GM12878 (cell line): ENCODE data around the gene SRRD. TPM values are rescaled to one million over a fixed set of nuclear protein-coding genes. Genes with fewer than 3 reads are reported as not detected.

ENCODE experiments used
- ATAC-seq: fragments of 200-7000 bp; cut with Tn5 transposase; 3 replicates; pipeline ENCODE4 v1.9.1; 2020; ENCODE audit warnings: mild to moderate bottlenecking, moderate library complexity
- BruUV-seq: library from RNA; stranded (reverse); fragments of 400-500 nt; replicated peaks from 2 replicates; lab custom pipeline; 2021; lab: Mats Ljungman, UMichigan
- CTCF ChIA-PET: fragments of 300-600 bp; sonication (Branson Sonifier 250); formaldehyde crosslinking; extraction: SDS; loops from one replicate; lab custom pipeline; 2021; ENCODE audit warnings: inconsistent platforms; lab: Yijun Ruan, JAX
- POLR2A ChIA-PET: fragments of 350-600 bp; formaldehyde crosslinking; extraction: SDS; loops from one replicate; lab custom pipeline; 2021; ENCODE audit warnings: inconsistent platforms; lab: Charles Lee
- RAD21 ChIA-PET: fragments of 300-600 bp; sonication (Branson Sonifier 250); formaldehyde crosslinking; loops from one replicate; lab custom pipeline; 2023; ENCODE audit warnings: antibody characterized with exemption; ENCODE audit not compliant: unreplicated experiment; lab: Charles Lee
- SMC1A ChIA-PET: fragments of 300-600 bp; sonication (Branson Sonifier 250); formaldehyde crosslinking; loops from one replicate; lab custom pipeline; 2023; ENCODE audit not compliant: unreplicated experiment, uncharacterized antibody; lab: Charles Lee
- DNase-seq: peaks from one replicate; pipeline ENCODE4 v3.0.0-alpha.2; 2011; ENCODE audit warnings: low read depth, low spot score
- FAIRE-seq: peaks from 3 replicates; lab custom pipeline; 2011; peaks lifted over from hg19 to GRCh38; lab: Jason Lieb, UNC
- H2AFZ ChIP-seq: 2 replicates; pipeline ENCODE4 v1.6.0; 2011; ENCODE audit warnings: low read depth, low read length, control low read depth; ENCODE audit not compliant: control insufficient read depth
- H3K27ac ChIP-seq: 2 replicates; pipeline ENCODE4 v1.5.1; 2011; ENCODE audit warnings: control low read depth; ENCODE audit not compliant: control insufficient read depth, insufficient read depth
- H3K27me3 ChIP-seq, 2 experiments: replicated peaks in 1 of 2; 2 replicates each; pipeline versions ENCODE4 v1.6.0 to v1.6.1; 2011; ENCODE audit warnings: low read length in 1 of 2; ENCODE audit not compliant: control insufficient read depth in 2 of 2, insufficient read depth in 2 of 2
- H3K36me3 ChIP-seq, 2 experiments: 2 replicates each; pipeline ENCODE4 v1.5.1; 2011; ENCODE audit warnings: low read length in 1 of 2; ENCODE audit not compliant: control insufficient read depth in 2 of 2, insufficient read depth in 2 of 2
- H3K4me1 ChIP-seq: 2 replicates; pipeline ENCODE4 v1.6.1; 2011; ENCODE audit warnings: mild to moderate bottlenecking, low read length, moderate library complexity, mixed read lengths; ENCODE audit not compliant: control insufficient read depth, insufficient read depth
- H3K4me2 ChIP-seq: 2 replicates; pipeline ENCODE4 v1.6.0; 2011; ENCODE audit warnings: control low read depth; ENCODE audit not compliant: control insufficient read depth, insufficient read depth
- H3K4me3 ChIP-seq: fragments of 200-600 bp; sonication (generic); 2 replicates; pipeline ENCODE4 v1.5.1; 2016
- H3K79me2 ChIP-seq: 2 replicates; pipeline ENCODE4 v1.6.0; 2011; ENCODE audit warnings: low read length; ENCODE audit not compliant: control insufficient read depth, insufficient read depth
- H3K9ac ChIP-seq: 2 replicates; pipeline ENCODE4 v1.8.0; 2011; ENCODE audit warnings: low read length, control low read depth, mixed read lengths; ENCODE audit not compliant: control insufficient read depth, insufficient read depth
- H3K9me3 ChIP-seq: replicated peaks from 3 replicates; pipeline ENCODE4 v1.5.1; 2011; ENCODE audit warnings: mild to moderate bottlenecking, low read length; ENCODE audit not compliant: control insufficient read depth, insufficient read depth
- H4K20me1 ChIP-seq: 2 replicates; pipeline ENCODE4 v1.6.0; 2011; ENCODE audit not compliant: control insufficient read depth, insufficient read depth
- CBFB ChIP-seq: IDR thresholded peaks from 2 replicates; pipeline ENCODE4 v1.6.1; 2016; ENCODE audit warnings: antibody characterized with exemption, low read depth
- CHD4 ChIP-seq: fragments of 200-600 bp; sonication (generic); IDR thresholded peaks from 2 replicates; pipeline ENCODE4 v1.6.1; 2016; ENCODE audit warnings: mild to moderate bottlenecking
- E4F1 ChIP-seq: fragments of 450-650 bp; IDR thresholded peaks from 2 replicates; pipeline ENCODE4 v1.6.1; 2018; ENCODE audit warnings: borderline replicate concordance, mild to moderate bottlenecking; ENCODE audit not compliant: partially characterized antibody
- HDGF ChIP-seq: fragments of 450-650 bp; IDR thresholded peaks from 2 replicates; pipeline ENCODE4 v1.6.1; 2016; ENCODE audit warnings: antibody characterized with exemption
- MEF2B ChIP-seq: fragments of 450-650 bp; IDR thresholded peaks from 2 replicates; pipeline ENCODE4 v1.6.1; 2018; ENCODE audit warnings: mild to moderate bottlenecking, moderate library complexity; ENCODE audit not compliant: partially characterized antibody, poor library complexity, severe bottlenecking
- NFXL1 ChIP-seq: fragments of 450-650 bp; IDR thresholded peaks from 2 replicates; pipeline ENCODE4 v1.6.1; 2017; ENCODE audit warnings: antibody characterized with exemption, mild to moderate bottlenecking, borderline replicate concordance
- NFYB ChIP-seq: IDR thresholded peaks from 2 replicates; pipeline ENCODE4 v1.6.1; 2011; ENCODE audit warnings: low read depth, mild to moderate bottlenecking, low read length, improper control_type of control experiment, moderate library complexity; ENCODE audit not compliant: insufficient read depth
- NRF1 ChIP-seq: conservative IDR thresholded peaks from 2 replicates; pipeline ENCODE4 v1.6.1; 2011; ENCODE audit warnings: mild to moderate bottlenecking, low read depth, low read length, improper control_type of control experiment
- RELA ChIP-seq: fragments of 450-650 bp; IDR thresholded peaks from 2 replicates; pipeline ENCODE4 v1.8.0; 2014; ENCODE audit warnings: borderline replicate concordance; ENCODE audit not compliant: partially characterized antibody
- SMAD1 ChIP-seq: fragments of 450-650 bp; IDR thresholded peaks from 2 replicates; pipeline ENCODE4 v1.6.1; 2018; ENCODE audit warnings: mild to moderate bottlenecking, low read depth; ENCODE audit not compliant: partially characterized antibody
- SMAD5 ChIP-seq: IDR thresholded peaks from 2 replicates; pipeline ENCODE4 v1.6.1; 2016; ENCODE audit warnings: antibody characterized with exemption, low read depth
- SMC3 ChIP-seq: IDR thresholded peaks from 2 replicates; pipeline ENCODE4 v1.6.1; 2011; ENCODE audit warnings: low read length, improper control_type of control experiment, borderline replicate concordance
- ZNF622 ChIP-seq: fragments of 450-650 bp; IDR thresholded peaks from 2 replicates; pipeline ENCODE4 v1.6.1; 2017; ENCODE audit warnings: mild to moderate bottlenecking, inconsistent platforms
- ZZZ3 ChIP-seq: IDR thresholded peaks from 2 replicates; pipeline ENCODE4 v1.6.1; 2011; ENCODE audit warnings: low read depth; ENCODE audit not compliant: control insufficient read depth, insufficient read length
- WGBS: methylation state at CpG from one replicate; pipeline ENCODE4 v1.1.6; 2016; ENCODE audit warnings: low lambda C conversion rate; ENCODE audit not compliant: insufficient replicate concordance, insufficient coverage; ENCODE audit errors: missing lambda C conversion rate; 5-methylcytosine and 5-hydroxymethylcytosine counted together
- in situ Hi-C: fragments of 300-500 bp; cut with MboI; formaldehyde crosslinking; loops from 9 replicates; pipeline ENCODE4 v1.14.3; 2018; ENCODE audit warnings: mixed read lengths
- intact Hi-C: fragments of 100-400 bp; cut with micrococcal nuclease; formaldehyde crosslinking; loops from one replicate; pipeline ENCODE4 v1.14.2; 2022; ENCODE audit not compliant: unreplicated experiment
- polyA plus RNA-seq, 11 experiments: library from polyadenylated mRNA; depleted of rRNA in 4 of 11; unstranded in 6 of 11; stranded (reverse) in 5 of 11; fragments of >200 nt; fragmentation: Nextera tagmentation in 4 of 11; fragmentation: Illumina TruSeq in 1 of 11; extraction: Ambion mirVana in 4 of 11; extraction: Trizol in 1 of 11; gene quantifications; 1 replicate in 1 of 11; 2 replicates in 10 of 11; pipeline versions ENCODE4 v1.2.1 to v1.2.3, GENCODE V29; 2011 to 2016; ENCODE audit warnings: inconsistent platforms in 2 of 11, missing spikeins in 2 of 11, low read depth in 1 of 11
- total RNA-seq, 4 experiments: library from RNA; depleted of rRNA in 3 of 4; stranded (reverse); fragments of >200 nt in 3 of 4; fragmentation: Illumina TruSeq in 1 of 4; extraction: Trizol in 1 of 4; gene quantifications; 2 replicates each; pipeline versions ENCODE4 v1.2.1 to v1.2.3, GENCODE V29; 2013 to 2021

SRRD gene
- total and polyA plus RNA-seq, 10 of the 15 experiments (the other 5 are each of a cell fraction or from before 2014, with no cell fraction given) = 4.1 to 50.6 (median 27.5) TPM

- Histone ChIP-seq H3K4me3 (no peak overlapping the region), H3K9ac (no peak overlapping the region), H3K4me1 (peaks cover 4% of the 10 kb centered on the region), H4K20me1 (no peaks in the 10 kb centered on the region), H3K27me3 (no peaks in the 10 kb centered on the region), H3K36me3 (peaks cover 13 to 24% of the 10 kb centered on the region in 2 experiments), H3K9me3 (no peaks in the 10 kb centered on the region), H3K27ac (no peak overlapping the region), H3K4me2 (no peak overlapping the region), H2AFZ (no peak overlapping the region), H3K79me2 (peaks cover 23% of the 10 kb centered on the region)
- in situ Hi-C loops (no loop called here), intact Hi-C loops (no loop called here)
- FAIRE-seq (no peak), ATAC-seq (no peak), DNase-seq (no peak)
- ChIA-PET SMC1A (interaction anchor here (0.6 kb wide), 1 partner anchor 154 kb away, joined by 3 read pairs; no protein-coding TSS in a partner anchor), RAD21 (no interaction called here), POLR2A (interaction anchor here (0.5 to 1.3 kb wide), 2 partner anchors 10 to 25 kb away, joined by 3 to 5 read pairs; partner anchors contain the start of genes HPS4 and SRRD), CTCF (no interaction called here)
- no TSS peak for BruUV-seq
- TF ChIP-seq CBFB = no peak
- TF ChIP-seq HDGF = no peak
- no peak for TF ChIP-seq SMAD5
Observed at GRCh38 chr22:26508148-26508547, 24.5 kb downstream of the SRRD start.

GRCh38 chr22:26512149-26512793, 28.6 kb downstream of the SRRD start, which contains the start of gene TFIP11:
Gene TFIP11, minus strand, starts transcription at chr22:26512473. Its CDS starts 2,201 bp downstream, at chr22:26510272.
- peak; percentile 56 for DNase-seq
- no peaks in the 10 kb centered on the region for H3K27me3 ChIP-seq
- intact Hi-C loops = no loop called here
- SMC1A ChIA-PET = interaction anchor here (0.8 to 0.9 kb wide), 2 partner anchors 9 to 31 kb away, joined by 3 to 5 read pairs; no protein-coding TSS in a partner anchor
- peak within 1 kb of the TSS; percentile 90 for H3K4me3 ChIP-seq
- H4K20me1 ChIP-seq = no peaks in the 10 kb centered on the region
- H3K4me1 ChIP-seq = no peaks in the 10 kb centered on the region
- peaks cover 29% of the 10 kb centered on the region for H3K79me2 ChIP-seq
- H3K9ac ChIP-seq = peak within 1 kb of the TSS; percentile 71
- in situ Hi-C loops = no loop called here
- CTCF ChIA-PET = interaction anchor here (0.6 to 2.5 kb wide), 7 partner anchors 9 to 145 kb away, joined by 3 to 16 read pairs (median 4); no protein-coding TSS in a partner anchor
- peak; percentile 99 for ATAC-seq
- peak within 1 kb of the TSS; percentile 98 for H3K4me2 ChIP-seq
- RAD21 ChIA-PET = interaction anchor here (0.8 to 1.0 kb wide), 4 partner anchors 11 to 98 kb away, joined by 3 read pairs; no protein-coding TSS in a partner anchor
- peaks cover 5 to 15% of the 10 kb centered on the region in 2 experiments for H3K36me3 ChIP-seq
- no peaks in the 10 kb centered on the region for H3K9me3 ChIP-seq
- WGBS = 1% methylated on average over 40 of the region's 40 CpGs
- peak within 1 kb of the TSS; percentile 59 for H3K27ac ChIP-seq
- H2AFZ ChIP-seq = peak within 1 kb of the TSS; percentile 84
- FAIRE-seq = peak; percentile 88
- POLR2A ChIA-PET = interaction anchor here (0.9 to 2.0 kb wide), 2 partner anchors 28 to 30 kb away, joined by 3 to 8 read pairs; partner anchors contain the start of genes HPS4 and SRRD
- BruUV-seq = no TSS peak
- TF ChIP-seq RELA = peak; percentile 44
- TF ChIP-seq ZZZ3 = no peak
- no peak for TF ChIP-seq ZNF622
- TF ChIP-seq SMC3 = no peak; the same call in 1 of the 2 replicates
- TF ChIP-seq NRF1 = no peak
- TF ChIP-seq E4F1 = peak; percentile 83
- TF ChIP-seq MEF2B = peak; percentile 37
- no peak for TF ChIP-seq NFXL1
- TF ChIP-seq SMAD1 = peak; percentile 60
- no peak for TF ChIP-seq NFYB
- TF ChIP-seq CHD4 = no peak
